A673 (cell line): Measurements from ENCODE around the gene PKNOX2. TPM values are rescaled to one million over a fixed set of nuclear protein-coding genes. Genes with fewer than 3 reads are reported as not detected.

Experiments used
- BruUV-seq: library from RNA; stranded (reverse); fragments of 400-500 nt; replicated peaks from 2 replicates; lab custom pipeline; 2021; lab: Mats Ljungman, UMichigan
- CTCF ChIA-PET: fragments of 300-600 bp; sonication (Branson Sonifier 250); formaldehyde crosslinking; loops from one replicate; lab custom pipeline; 2022; ENCODE audit warnings: antibody characterized with exemption; lab: Charles Lee
- POLR2A ChIA-PET: fragments of 300-600 bp; sonication (Branson Sonifier 250); formaldehyde crosslinking; loops from one replicate; lab custom pipeline; 2022; ENCODE audit warnings: antibody characterized with exemption; ENCODE audit not compliant: low non-redundant PET; lab: Charles Lee
- DNase-seq: peaks from one replicate; pipeline ENCODE4 v3.0.0-alpha.2; 2015; ENCODE audit warnings: low spot score
- H3K27ac ChIP-seq: fragments of 200-600 bp; sonication (generic); 2 replicates; pipeline ENCODE4 v1.5.1; 2016; ENCODE audit warnings: mixed run types, low read depth, mild to moderate bottlenecking, mixed read lengths, antibody characterized with exemption, low read length; ENCODE audit not compliant: poor library complexity, severe bottlenecking
- H3K27me3 ChIP-seq: fragments of 200-600 bp; sonication (generic); replicated peaks from 2 replicates; pipeline ENCODE4 v1.6.1; 2017; ENCODE audit warnings: mixed run types, low read depth, mild to moderate bottlenecking, mixed read lengths, antibody characterized with exemption, low read length; ENCODE audit not compliant: insufficient read depth, poor library complexity
- H3K36me3 ChIP-seq: fragments of 200-600 bp; sonication (generic); 2 replicates; pipeline ENCODE4 v1.6.1; 2016; ENCODE audit warnings: mixed run types, mild to moderate bottlenecking, mixed read lengths, antibody characterized with exemption, low read length; ENCODE audit not compliant: insufficient read depth, poor library complexity, severe bottlenecking
- H3K4me1 ChIP-seq: fragments of 200-600 bp; sonication (generic); 2 replicates; pipeline ENCODE4 v1.6.1; 2017; ENCODE audit warnings: mixed run types, mild to moderate bottlenecking, mixed read lengths, antibody characterized with exemption, low read length; ENCODE audit not compliant: insufficient read depth, poor library complexity, severe bottlenecking
- H3K4me3 ChIP-seq: fragments of 200-600 bp; sonication (generic); 2 replicates; pipeline ENCODE4 v1.5.1; 2016; ENCODE audit warnings: low read depth, mixed run types, mild to moderate bottlenecking, mixed read lengths, low read length; ENCODE audit not compliant: poor library complexity, severe bottlenecking
- H3K9me3 ChIP-seq: fragments of 200-600 bp; sonication (generic); 2 replicates; pipeline ENCODE4 v1.6.1; 2016; ENCODE audit warnings: mixed run types, low read depth, mild to moderate bottlenecking, mixed read lengths, antibody characterized with exemption, low read length; ENCODE audit not compliant: poor library complexity, severe bottlenecking
- EZH2 ChIP-seq: fragments of 200-600 bp; sonication (generic); IDR thresholded peaks from 2 replicates; pipeline ENCODE4 v1.6.1; 2017; ENCODE audit warnings: borderline replicate concordance, low read depth, mild to moderate bottlenecking, mixed read lengths, antibody characterized with exemption, low read length; ENCODE audit not compliant: poor library complexity, severe bottlenecking
- intact Hi-C: fragments of 100-400 bp; cut with micrococcal nuclease; formaldehyde crosslinking; loops from one replicate; pipeline ENCODE4 v1.10.0; 2022; ENCODE audit not compliant: unreplicated experiment
- total RNA-seq: library from RNA; stranded (reverse); gene quantifications from 2 replicates; pipeline ENCODE4 v1.2.3, GENCODE V29; 2021
- TF ChIP-seq, protein P1 (sequence below): fragments of 300-800, 200-600 bp; sonication (generic); conservative IDR thresholded peaks from 2 replicates; pipeline ENCODE4 v1.5.1; 2017; ENCODE audit warnings: low read depth, mild to moderate bottlenecking, antibody characterized with exemption, low read length, moderate library complexity, mixed read lengths

Gene PKNOX2
- total RNA-seq, 1 experiment from 2014 or later, result 1.1 TPM

DNA sequence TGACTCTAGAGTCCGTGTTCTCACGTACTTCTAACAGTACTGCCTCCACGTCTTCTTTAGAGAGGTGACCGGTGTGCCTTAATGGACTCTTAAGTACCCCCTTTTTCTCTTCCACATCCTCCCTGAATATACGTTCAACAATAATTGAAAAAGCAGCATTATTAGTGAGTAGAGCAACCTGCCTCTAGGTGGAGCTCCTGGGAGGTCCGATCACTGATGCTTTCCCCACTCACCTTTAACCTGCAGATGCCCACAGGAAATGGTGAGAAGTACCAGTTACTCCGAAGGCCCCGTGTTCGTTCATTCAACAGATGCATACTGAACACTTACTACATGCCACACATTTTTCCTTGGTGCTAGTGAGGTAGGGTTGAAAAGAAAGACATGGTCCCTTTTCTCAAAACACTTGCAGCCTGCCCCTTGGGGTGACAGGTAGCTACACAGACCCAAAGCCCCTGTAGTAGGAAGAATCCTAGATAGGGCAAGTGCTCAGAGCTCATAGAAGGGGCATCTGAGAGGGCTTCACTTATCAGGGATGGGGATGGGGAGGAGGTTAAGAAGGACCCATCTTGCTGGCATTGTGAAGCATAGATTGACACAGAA, 258.8 kb downstream of the PKNOX2 start:
- Histone ChIP-seq H3K4me3 (no peak overlapping the region), H3K36me3 (no peaks in the 10 kb centered on the region), H3K9me3 (no peaks in the 10 kb centered on the region), H3K27ac (no peak overlapping the region), H3K4me1 (no peaks in the 10 kb centered on the region), H3K27me3 (no peaks in the 10 kb centered on the region)
- CTCF ChIA-PET, result interaction anchor here (0.6 to 1.0 kb wide), 2 partner anchors 8 to 431 kb away, joined by 4 to 10 read pairs; no protein-coding TSS in a partner anchor
- no TSS peak for BruUV-seq
- DNase-seq, result no peak
- intact Hi-C loops, result no loop called here
- POLR2A ChIA-PET, result no interaction called here
- TF ChIP-seq EZH2, result no peak
- TF ChIP-seq, protein P1, sequence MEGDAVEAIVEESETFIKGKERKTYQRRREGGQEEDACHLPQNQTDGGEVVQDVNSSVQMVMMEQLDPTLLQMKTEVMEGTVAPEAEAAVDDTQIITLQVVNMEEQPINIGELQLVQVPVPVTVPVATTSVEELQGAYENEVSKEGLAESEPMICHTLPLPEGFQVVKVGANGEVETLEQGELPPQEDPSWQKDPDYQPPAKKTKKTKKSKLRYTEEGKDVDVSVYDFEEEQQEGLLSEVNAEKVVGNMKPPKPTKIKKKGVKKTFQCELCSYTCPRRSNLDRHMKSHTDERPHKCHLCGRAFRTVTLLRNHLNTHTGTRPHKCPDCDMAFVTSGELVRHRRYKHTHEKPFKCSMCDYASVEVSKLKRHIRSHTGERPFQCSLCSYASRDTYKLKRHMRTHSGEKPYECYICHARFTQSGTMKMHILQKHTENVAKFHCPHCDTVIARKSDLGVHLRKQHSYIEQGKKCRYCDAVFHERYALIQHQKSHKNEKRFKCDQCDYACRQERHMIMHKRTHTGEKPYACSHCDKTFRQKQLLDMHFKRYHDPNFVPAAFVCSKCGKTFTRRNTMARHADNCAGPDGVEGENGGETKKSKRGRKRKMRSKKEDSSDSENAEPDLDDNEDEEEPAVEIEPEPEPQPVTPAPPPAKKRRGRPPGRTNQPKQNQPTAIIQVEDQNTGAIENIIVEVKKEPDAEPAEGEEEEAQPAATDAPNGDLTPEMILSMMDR, result peak; percentile 51

DNA sequence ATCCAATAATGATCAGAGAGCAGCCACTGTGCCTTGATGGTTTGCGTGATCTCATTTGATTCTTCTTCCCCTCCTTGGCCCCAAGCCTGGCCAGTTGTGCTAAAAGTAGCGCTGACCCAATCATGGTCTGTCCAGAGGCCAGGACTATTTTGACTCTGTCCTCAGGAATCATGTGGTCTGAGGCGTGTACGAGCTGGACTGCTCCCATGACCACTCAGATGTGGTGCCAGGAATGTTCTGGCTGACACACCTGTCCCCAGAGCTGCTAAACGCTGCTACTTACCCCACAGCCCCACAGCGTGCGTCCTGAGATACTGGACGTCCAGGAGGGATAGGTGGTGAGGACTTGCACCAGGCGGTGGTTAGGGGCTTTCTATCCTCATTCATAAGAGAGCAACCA, 261.1 kb downstream of the PKNOX2 start:
- H3K36me3 ChIP-seq, result no peaks in the 10 kb centered on the region
- POLR2A ChIA-PET, result no interaction called here

DNA sequence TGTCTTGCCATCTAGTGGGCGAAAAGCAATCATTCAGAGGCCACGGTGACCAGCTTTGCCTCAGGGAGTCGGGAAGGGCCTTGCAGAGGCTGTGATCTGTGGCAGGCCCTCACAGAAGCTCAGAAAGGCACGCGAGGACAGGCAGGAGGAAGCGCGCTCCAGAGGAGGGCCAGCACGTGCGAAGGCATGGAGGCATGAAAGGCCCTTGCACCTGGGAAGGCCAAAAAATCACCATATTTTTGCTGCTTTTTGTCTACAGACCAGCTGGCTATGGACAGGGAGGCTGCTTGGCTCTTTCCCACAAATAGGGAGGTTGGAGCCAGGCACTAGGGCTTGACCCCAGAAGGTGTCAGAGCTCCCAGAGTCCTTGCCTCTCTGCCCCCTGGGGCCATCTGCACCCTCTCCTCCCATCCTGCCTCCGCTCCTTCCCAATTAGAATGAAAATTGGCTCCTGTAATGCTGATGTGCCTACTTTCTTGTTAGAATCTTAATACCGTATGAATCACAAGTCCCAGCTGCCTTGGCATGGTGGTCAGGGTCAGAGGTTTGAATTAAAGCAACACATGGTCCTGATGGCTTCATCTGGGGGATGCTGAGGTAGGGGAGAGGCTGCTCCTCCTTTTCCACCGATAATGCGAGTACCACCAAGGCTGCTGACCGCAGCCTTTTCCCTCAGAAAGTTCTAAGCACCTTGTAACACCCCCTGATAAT, 262.4 kb downstream of the PKNOX2 start:
- ChIA-PET CTCF (no interaction called here), POLR2A (no interaction called here)
- Histone ChIP-seq H3K4me3 (no peak overlapping the region), H3K4me1 (no peaks in the 10 kb centered on the region), H3K27me3 (no peaks in the 10 kb centered on the region), H3K36me3 (no peaks in the 10 kb centered on the region), H3K9me3 (no peaks in the 10 kb centered on the region), H3K27ac (no peak overlapping the region)
- TF ChIP-seq, protein P1, result no peak
- no peak for TF ChIP-seq EZH2
- no peak for DNase-seq
- intact Hi-C loops, result loop anchor here (5.0 kb wide), 1 partner anchor 445 kb away; no protein-coding TSS in a partner anchor
- no TSS peak for BruUV-seq

More for the DNA sequence above, 261.1 kb downstream of the PKNOX2 start:
- Histone ChIP-seq H3K27ac (no peak overlapping the region), H3K4me3 (no peak overlapping the region), H3K27me3 (no peaks in the 10 kb centered on the region), H3K9me3 (no peaks in the 10 kb centered on the region), H3K4me1 (no peaks in the 10 kb centered on the region)
- TF ChIP-seq, protein P1, result no peak
- TF ChIP-seq EZH2, result no peak
- no TSS peak for BruUV-seq
- no peak for DNase-seq
- CTCF ChIA-PET, result no interaction called here
- intact Hi-C loops, result loop anchor here (5.0 kb wide), 1 partner anchor 447 kb away; no protein-coding TSS in a partner anchor
